Gastroesophageal sphincter (tissue), 4 donors: ENCODE measurements around the gene KLHL33. TPM values are rescaled to one million over a fixed set of nuclear protein-coding genes. Genes with fewer than 3 reads are reported as not detected.
"Not testable (repeated sequence)": the region's sequence is repeated elsewhere in the genome, so short reads cannot be mapped to it uniquely, and the experiment has no call there.

Experiments used
- ATAC-seq: fragments of 150-250 bp; one replicate; pipeline ENCODE4 v1.9.1; 2016; ENCODE audit warnings: mild to moderate bottlenecking, moderate library complexity
- H3K27ac ChIP-seq, 4 donors: fragments of 200-600 bp; sonication (generic) in 3 of 4; 1 replicate in 3 of 4; 2 replicates in 1 of 4; pipeline ENCODE4 v1.5.1; 2016 to 2019
- H3K27me3 ChIP-seq: fragments of 200-600 bp; sonication (generic); one replicate; pipeline ENCODE4 v1.5.1; 2019
- H3K36me3 ChIP-seq, 2 donors: fragments of 200-600 bp; sonication (generic); one replicate each; pipeline ENCODE4 v1.5.1; 2019; ENCODE audit warnings: control low read depth in 1 of 2
- H3K4me1 ChIP-seq, 3 donors: fragments of 200-600 bp; sonication (generic); 1 replicate in 2 of 3; 2 replicates in 1 of 3; pipeline ENCODE4 v1.5.1; 2016 to 2019; ENCODE audit warnings: control low read depth in 2 of 3
- H3K4me3 ChIP-seq, 2 donors: fragments of 200-600 bp; sonication (generic); one replicate each; pipeline ENCODE4 v1.5.1; 2019; ENCODE audit warnings: mild to moderate bottlenecking in 1 of 2, moderate library complexity in 1 of 2
- H3K9me3 ChIP-seq, 3 donors: fragments of 200-600 bp; sonication (generic); one replicate each; pipeline ENCODE4 v1.5.1; 2017 to 2019; ENCODE audit warnings: control low read depth in 2 of 3
- EP300 ChIP-seq: sonication (generic); formaldehyde crosslinking; IDR thresholded peaks from one replicate; pipeline ENCODE4 v1.6.1; 2017; ENCODE audit warnings: antibody characterized with exemption, mild to moderate bottlenecking
- POLR2A ChIP-seq, 2 donors: fragments of 450-650 bp; IDR thresholded peaks; one replicate each; pipeline ENCODE4 v1.6.1; 2017; ENCODE audit warnings: antibody characterized with exemption in 2 of 2, mild to moderate bottlenecking in 2 of 2, moderate library complexity in 1 of 2
- POLR2AphosphoS5 ChIP-seq: sonication (generic); formaldehyde crosslinking; IDR thresholded peaks from one replicate; pipeline ENCODE4 v1.6.1; 2017; ENCODE audit warnings: antibody characterized with exemption
- WGBS, 2 donors: methylation state at CpG; one replicate each; pipeline ENCODE4 v1.1.5; 2018; ENCODE audit warnings: low coverage in 1 of 2; 5-methylcytosine and 5-hydroxymethylcytosine counted together
- total RNA-seq, 4 donors: library from RNA; depleted of rRNA; stranded (reverse); fragments of >200 nt; gene quantifications; one replicate each; pipeline ENCODE4 v1.1.0, GENCODE V29; 2016
- TF ChIP-seq, protein P1 (sequence below), 4 experiments: fragments of 200-600 bp in 2 of 4; fragments of 450-650 bp in 2 of 4; sonication (generic) in 1 of 4; IDR thresholded peaks; one replicate each; pipeline ENCODE4 v1.5.1; 2017 to 2019; ENCODE audit warnings: antibody characterized with exemption in 4 of 4, mild to moderate bottlenecking in 2 of 4, moderate library complexity in 2 of 4

Gene KLHL33
- total RNA-seq, 4 donors from 2014 or later, result 0.27 to 2.6 (median 1.1) TPM

DNA sequence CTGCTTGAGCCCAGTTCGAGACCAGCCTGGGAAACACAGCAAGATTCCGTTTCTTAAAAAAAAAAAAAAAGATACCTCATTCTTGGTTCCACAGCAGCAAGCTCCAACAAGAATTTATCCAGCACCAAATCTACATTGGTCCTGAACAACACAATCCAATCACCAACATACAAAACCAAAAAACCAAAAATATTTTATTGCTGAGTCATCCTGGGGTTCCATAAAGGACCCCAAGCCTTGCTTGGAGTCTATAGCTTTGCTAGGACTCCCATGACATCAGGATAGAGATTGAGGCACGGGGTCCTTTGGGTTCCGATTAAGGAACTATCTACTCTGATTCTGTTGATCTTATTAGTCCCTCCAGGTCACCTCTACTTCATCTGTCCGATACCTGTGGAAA lies 10.9 kb upstream of the KLHL33 start:
- Histone ChIP-seq H3K9me3 (no peaks in the 10 kb centered on the region), H3K36me3 (peaks cover 0 to 68% of the 10 kb centered on the region in 2 donors), H3K4me3 (no peak overlapping the region), H3K27ac (no peak overlapping the region), H3K4me1 (no peaks in the 10 kb centered on the region), H3K27me3 (no peaks in the 10 kb centered on the region)
- TF ChIP-seq, protein P1, sequence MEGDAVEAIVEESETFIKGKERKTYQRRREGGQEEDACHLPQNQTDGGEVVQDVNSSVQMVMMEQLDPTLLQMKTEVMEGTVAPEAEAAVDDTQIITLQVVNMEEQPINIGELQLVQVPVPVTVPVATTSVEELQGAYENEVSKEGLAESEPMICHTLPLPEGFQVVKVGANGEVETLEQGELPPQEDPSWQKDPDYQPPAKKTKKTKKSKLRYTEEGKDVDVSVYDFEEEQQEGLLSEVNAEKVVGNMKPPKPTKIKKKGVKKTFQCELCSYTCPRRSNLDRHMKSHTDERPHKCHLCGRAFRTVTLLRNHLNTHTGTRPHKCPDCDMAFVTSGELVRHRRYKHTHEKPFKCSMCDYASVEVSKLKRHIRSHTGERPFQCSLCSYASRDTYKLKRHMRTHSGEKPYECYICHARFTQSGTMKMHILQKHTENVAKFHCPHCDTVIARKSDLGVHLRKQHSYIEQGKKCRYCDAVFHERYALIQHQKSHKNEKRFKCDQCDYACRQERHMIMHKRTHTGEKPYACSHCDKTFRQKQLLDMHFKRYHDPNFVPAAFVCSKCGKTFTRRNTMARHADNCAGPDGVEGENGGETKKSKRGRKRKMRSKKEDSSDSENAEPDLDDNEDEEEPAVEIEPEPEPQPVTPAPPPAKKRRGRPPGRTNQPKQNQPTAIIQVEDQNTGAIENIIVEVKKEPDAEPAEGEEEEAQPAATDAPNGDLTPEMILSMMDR (IDR thresholded peaks at IDR 0.05), result no peak
- TF ChIP-seq POLR2A (IDR thresholded peaks at IDR 0.05), result no peak
- no peak for TF ChIP-seq EP300
- TF ChIP-seq POLR2AphosphoS5, result no peak
- no peak for ATAC-seq
- 92 to 95% methylated on average over 5 of the region's 5 CpGs for WGBS, 2 donors

DNA sequence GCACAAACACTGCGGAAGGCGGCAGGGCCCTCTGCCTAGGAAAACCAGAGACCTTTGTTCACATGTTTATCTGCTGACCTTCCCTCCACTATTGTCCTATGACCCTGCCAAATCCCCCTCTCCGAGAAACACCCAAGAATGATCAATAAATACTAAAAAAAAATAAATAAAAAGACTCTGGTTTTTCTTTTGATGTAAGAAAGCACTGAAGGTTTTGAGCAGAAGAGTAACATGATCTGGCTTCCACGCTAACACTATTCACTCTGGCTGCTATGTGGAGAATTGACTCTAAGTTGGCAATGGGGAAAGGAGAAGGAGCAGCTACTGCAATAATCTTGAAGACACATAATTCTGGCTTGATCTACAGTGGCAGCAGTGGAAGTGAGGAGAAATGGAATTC lies 7.7 kb upstream of the KLHL33 start:
- not testable (repeated sequence) for H3K4me1 ChIP-seq, H3K9me3 ChIP-seq, H3K27ac ChIP-seq, H3K4me3 ChIP-seq, ATAC-seq, H3K27me3 ChIP-seq
- WGBS, 2 donors, result 91 to 100% methylated on average over 1 of the region's 4 CpGs
- H3K36me3 ChIP-seq, result peaks cover 0 to 36% of the 10 kb centered on the region in 2 donors

DNA sequence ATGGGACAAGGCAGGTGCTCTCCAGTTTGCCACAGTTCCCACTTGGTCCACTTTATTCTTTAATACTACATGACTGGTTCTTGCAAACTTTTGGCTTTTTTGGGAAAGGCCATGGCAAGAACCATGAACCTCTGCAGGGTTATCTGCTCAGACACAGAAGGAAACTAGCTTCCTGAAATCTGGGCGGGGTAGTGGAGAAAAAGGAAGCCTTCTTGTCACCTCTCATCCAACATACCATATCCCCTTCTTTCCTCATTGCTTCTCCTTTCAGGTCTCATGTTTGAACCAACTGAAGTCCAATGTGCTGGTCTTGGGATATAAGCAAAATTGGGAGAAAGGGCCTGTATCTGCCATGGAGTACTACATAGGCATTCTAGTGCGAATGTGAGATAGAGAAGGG lies 5.5 kb upstream of the KLHL33 start:
- Histone ChIP-seq H3K4me1 (no peaks in the 10 kb centered on the region), H3K9me3 (no peaks in the 10 kb centered on the region), H3K27ac (no peak overlapping the region), H3K27me3 (peaks cover 7% of the 10 kb centered on the region), H3K36me3 (peaks cover 0 to 14% of the 10 kb centered on the region in 2 donors), H3K4me3 (no peak overlapping the region)
- no peak for ATAC-seq
- no peak for TF ChIP-seq POLR2A (IDR thresholded peaks at IDR 0.05)
- TF ChIP-seq EP300, result no peak
- TF ChIP-seq, protein P1 (IDR thresholded peaks at IDR 0.05), result no peak
- TF ChIP-seq POLR2AphosphoS5, result no peak
- WGBS, 2 donors, result 88 to 100% methylated on average over 2 of the region's 2 CpGs

DNA sequence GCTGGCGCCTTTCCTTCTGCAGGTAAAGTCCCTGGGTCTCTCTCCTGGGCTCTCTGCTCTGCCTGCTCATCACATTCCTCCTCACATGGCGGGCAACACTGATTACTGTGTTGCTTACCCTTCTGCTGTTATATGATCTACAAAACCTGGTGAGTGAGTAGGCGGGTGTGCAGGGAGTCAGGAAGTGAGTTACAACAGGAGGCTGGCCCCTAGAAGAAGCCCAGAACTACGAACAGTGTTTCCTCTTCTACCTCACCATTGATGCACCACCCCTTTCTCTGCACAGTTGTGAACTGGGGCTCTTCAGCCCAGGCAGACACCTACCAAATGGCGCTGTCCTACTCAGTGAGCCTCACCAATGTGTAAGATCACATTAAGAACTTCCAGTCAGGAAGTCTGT lies 4.9 kb upstream of the KLHL33 start:
- TF ChIP-seq POLR2AphosphoS5 (no peak), POLR2A (IDR thresholded peaks at IDR 0.05) (no peak), EP300 (no peak)
- TF ChIP-seq, protein P1 (IDR thresholded peaks at IDR 0.05), result no peak
- peaks cover 0 to 3% (median 0%) of the 10 kb centered on the region in 3 donors for H3K4me1 ChIP-seq
- peaks cover 0 to 8% of the 10 kb centered on the region in 2 donors for H3K36me3 ChIP-seq
- no peak overlapping the region for H3K4me3 ChIP-seq
- H3K27ac ChIP-seq, result no peak overlapping the region
- 58 to 62% methylated on average over 2 to 3 of the region's 5 CpGs for WGBS, 2 donors
- H3K9me3 ChIP-seq, result no peaks in the 10 kb centered on the region
- no peak for ATAC-seq
- H3K27me3 ChIP-seq, result peaks cover 10% of the 10 kb centered on the region

DNA sequence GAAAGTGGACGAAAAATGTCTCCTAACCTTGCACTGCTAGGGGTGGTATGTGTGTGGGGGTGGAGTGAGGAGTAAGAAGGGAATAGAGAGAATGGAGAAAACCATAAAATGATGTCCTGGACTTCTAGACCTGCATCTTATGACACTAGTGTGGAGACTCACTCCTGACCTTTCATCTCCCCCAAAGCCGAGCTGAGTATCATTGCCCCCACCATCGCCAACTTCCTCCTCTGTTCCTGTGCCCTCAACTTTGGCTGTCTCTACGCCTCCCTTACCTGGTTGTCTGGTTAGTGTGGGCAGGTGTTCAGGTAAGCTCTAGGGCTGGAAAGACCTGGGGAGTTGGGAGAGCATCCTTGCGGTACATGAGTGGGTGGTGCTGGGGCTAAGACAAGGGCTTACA lies 4.5 kb upstream of the KLHL33 start:
- 89 to 100% methylated on average over 1 to 3 of the region's 5 CpGs for WGBS, 2 donors
- no peak overlapping the region for H3K4me3 ChIP-seq

More for the DNA sequence above, 4.5 kb upstream of the KLHL33 start:
- no peak overlapping the region for H3K27ac ChIP-seq
- peaks cover 0 to 7% (median 0%) of the 10 kb centered on the region in 3 donors for H3K4me1 ChIP-seq
- H3K27me3 ChIP-seq, result peaks cover 14% of the 10 kb centered on the region
- no peak for ATAC-seq
- TF ChIP-seq, protein P1 (IDR thresholded peaks at IDR 0.05), result no peak
- TF ChIP-seq EP300, result no peak
- no peak for TF ChIP-seq POLR2AphosphoS5
- no peak for TF ChIP-seq POLR2A (IDR thresholded peaks at IDR 0.05)
- peaks cover 0 to 4% of the 10 kb centered on the region in 2 donors for H3K36me3 ChIP-seq
- H3K9me3 ChIP-seq, result no peaks in the 10 kb centered on the region
